Measurements from ENCODE around the gene OR10H4. TPM values are rescaled to one million over a fixed set of nuclear protein-coding genes. Genes with fewer than 3 reads are reported as not detected.

Gene OR10H4
- total RNA-seq, 1 donor from 2014 or later, result not detected

DNA sequence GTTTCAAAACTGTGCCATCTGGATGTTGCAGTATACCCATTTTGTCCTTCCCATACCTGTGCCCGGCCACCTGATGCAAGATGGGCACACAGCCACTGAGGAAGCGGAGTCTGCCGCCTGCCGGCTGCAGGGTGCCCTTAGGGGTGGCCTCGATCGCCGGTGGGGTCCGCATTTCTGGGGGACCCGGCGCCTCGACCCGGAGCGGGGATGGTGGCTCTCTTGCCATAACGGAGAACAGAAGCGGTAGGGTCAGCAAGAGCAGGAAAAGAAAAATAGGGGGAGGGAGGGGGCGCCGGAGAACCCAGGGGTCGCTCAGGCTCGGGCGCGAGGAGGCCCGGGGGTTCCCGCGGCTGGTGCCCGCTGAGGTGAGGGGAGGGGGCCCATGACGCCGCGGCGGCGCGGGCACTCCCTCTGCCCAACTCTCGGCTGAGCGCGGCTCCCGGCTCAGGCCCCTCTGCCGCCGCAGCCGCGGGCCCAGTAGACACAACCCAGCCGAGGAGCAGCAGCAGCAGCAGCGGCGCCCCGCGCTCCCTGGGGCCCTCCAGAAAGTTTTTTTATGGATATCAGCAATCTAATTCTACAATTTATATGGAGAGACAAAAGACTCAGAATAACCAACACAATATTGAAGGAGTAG lies 37.1 kb upstream of the OR10H4 start:
- no peaks in the 10 kb centered on the region for H3K27me3 Mint-ChIP-seq (ENCODE audit: low read depth)
- no peaks in the 10 kb centered on the region for H3K36me3 Mint-ChIP-seq (ENCODE audit: low read depth)
- H3K4me3 Mint-ChIP-seq (ENCODE audit: unreplicated experiment), result no peak overlapping the region
- H3K27ac Mint-ChIP-seq (ENCODE audit: unreplicated experiment), result no peak overlapping the region
- DNase-seq (ENCODE audit: low spot score), result no peak
- peaks cover 17% of the 10 kb centered on the region for H3K9me3 Mint-ChIP-seq (ENCODE audit: low read depth)
- TF ChIP-seq, protein P1, sequence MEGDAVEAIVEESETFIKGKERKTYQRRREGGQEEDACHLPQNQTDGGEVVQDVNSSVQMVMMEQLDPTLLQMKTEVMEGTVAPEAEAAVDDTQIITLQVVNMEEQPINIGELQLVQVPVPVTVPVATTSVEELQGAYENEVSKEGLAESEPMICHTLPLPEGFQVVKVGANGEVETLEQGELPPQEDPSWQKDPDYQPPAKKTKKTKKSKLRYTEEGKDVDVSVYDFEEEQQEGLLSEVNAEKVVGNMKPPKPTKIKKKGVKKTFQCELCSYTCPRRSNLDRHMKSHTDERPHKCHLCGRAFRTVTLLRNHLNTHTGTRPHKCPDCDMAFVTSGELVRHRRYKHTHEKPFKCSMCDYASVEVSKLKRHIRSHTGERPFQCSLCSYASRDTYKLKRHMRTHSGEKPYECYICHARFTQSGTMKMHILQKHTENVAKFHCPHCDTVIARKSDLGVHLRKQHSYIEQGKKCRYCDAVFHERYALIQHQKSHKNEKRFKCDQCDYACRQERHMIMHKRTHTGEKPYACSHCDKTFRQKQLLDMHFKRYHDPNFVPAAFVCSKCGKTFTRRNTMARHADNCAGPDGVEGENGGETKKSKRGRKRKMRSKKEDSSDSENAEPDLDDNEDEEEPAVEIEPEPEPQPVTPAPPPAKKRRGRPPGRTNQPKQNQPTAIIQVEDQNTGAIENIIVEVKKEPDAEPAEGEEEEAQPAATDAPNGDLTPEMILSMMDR (IDR thresholded peaks at IDR 0.05), result no peak
- H3K4me1 Mint-ChIP-seq (ENCODE audit: low read depth), result no peaks in the 10 kb centered on the region

DNA sequence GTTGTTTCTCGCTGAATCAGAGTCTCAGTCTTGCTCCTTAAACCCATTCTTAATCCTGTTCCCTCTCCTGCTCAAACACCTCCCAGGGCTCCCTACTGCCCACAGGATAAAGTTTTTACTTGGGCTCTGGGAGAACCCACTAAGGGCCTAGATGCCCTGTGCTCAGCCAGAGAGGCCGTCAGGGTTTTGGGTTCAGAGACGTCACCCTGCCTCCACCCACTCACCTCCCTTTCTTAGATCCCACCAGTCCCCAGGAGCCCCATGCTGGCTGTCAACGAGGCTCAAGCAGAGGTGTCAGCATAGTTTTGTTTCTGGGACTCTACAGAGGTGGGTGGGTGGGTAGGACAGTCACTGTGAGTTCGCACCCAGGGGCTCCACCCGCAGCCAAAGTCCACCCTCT lies 35.4 kb upstream of the OR10H4 start:
- Mint-ChIP-seq H3K4me1 (ENCODE audit: low read depth) (no peaks in the 10 kb centered on the region), H3K36me3 (ENCODE audit: low read depth) (no peaks in the 10 kb centered on the region), H3K27ac (ENCODE audit: unreplicated experiment) (no peak overlapping the region), H3K27me3 (ENCODE audit: low read depth) (no peaks in the 10 kb centered on the region), H3K9me3 (ENCODE audit: low read depth) (peaks cover 17% of the 10 kb centered on the region), H3K4me3 (ENCODE audit: unreplicated experiment) (no peak overlapping the region)
- TF ChIP-seq, protein P1 (IDR thresholded peaks at IDR 0.05), result no peak
- DNase-seq (ENCODE audit: low spot score), result no peak

DNA sequence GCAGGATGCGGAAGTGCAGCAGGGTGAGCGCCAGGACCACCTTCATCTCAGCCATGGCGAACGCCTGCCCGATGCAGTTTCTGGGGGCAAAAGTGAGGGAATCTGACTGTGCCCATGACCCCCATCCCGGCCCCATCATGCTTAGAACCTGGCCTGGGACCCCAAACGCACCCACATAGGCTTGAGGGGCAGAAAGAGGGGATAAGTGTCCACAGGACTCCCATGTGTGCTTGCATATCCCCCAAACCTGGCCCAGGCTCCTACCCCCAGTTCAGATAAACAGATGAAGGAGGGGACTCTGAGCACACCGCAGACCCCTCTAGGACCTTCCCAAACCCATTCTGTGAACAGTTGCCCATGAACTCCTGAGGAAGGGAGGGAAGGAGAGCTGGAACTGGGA lies 35.0 kb upstream of the OR10H4 start:
- H3K4me1 Mint-ChIP-seq (ENCODE audit: low read depth), result no peaks in the 10 kb centered on the region
- no peaks in the 10 kb centered on the region for H3K36me3 Mint-ChIP-seq (ENCODE audit: low read depth)
- TF ChIP-seq, protein P1 (IDR thresholded peaks at IDR 0.05), result no peak
- no peak overlapping the region for H3K4me3 Mint-ChIP-seq (ENCODE audit: unreplicated experiment)
- DNase-seq (ENCODE audit: low spot score), result no peak
- H3K9me3 Mint-ChIP-seq (ENCODE audit: low read depth), result peaks cover 17% of the 10 kb centered on the region
- no peak overlapping the region for H3K27ac Mint-ChIP-seq (ENCODE audit: unreplicated experiment)
- no peaks in the 10 kb centered on the region for H3K27me3 Mint-ChIP-seq (ENCODE audit: low read depth)

DNA sequence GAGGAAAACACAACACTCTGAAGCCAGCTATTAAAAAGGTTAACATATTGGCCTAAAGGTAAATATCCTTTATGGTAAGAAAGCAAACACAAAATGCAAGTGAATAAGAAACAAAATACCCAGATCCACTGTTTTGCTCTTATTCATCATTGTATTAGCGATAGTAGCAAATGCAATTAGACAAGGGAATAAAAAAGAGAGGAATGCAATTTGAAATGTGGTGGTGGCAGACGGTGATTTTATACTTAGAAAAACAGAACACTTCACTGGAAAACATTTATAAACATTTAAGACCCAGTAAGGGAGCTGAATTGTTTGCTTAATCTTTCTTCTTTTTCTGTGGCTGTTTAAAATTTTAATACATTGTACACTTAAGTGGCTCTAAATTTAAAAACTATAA lies 33.7 kb upstream of the OR10H4 start:
- no peak overlapping the region for H3K4me3 Mint-ChIP-seq (ENCODE audit: unreplicated experiment)
- H3K27me3 Mint-ChIP-seq (ENCODE audit: low read depth), result peaks cover 2% of the 10 kb centered on the region
- H3K27ac Mint-ChIP-seq (ENCODE audit: unreplicated experiment), result no peak overlapping the region
- no peaks in the 10 kb centered on the region for H3K4me1 Mint-ChIP-seq (ENCODE audit: low read depth)
- H3K36me3 Mint-ChIP-seq (ENCODE audit: low read depth), result no peaks in the 10 kb centered on the region
- TF ChIP-seq, protein P1 (IDR thresholded peaks at IDR 0.05), result no peak
- peaks cover 17% of the 10 kb centered on the region for H3K9me3 Mint-ChIP-seq (ENCODE audit: low read depth)
- DNase-seq (ENCODE audit: low spot score), result no peak

DNA sequence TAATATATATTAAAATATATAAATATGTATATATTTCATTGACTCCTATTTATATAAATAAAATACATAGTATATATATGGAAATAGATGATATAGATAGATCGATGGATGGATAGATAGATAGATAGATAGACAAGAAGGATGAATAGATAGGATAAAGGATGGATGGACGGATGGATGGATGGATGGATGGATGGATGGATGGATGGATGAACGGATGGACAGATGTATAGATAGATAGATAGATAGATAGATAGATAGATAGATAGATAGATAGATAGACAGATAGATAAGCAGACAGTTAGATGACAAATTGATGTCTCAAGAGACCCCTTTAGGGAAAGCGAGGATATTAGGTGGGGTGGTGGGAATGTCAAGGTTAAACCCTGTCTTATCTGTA lies 29.6 kb upstream of the OR10H4 start:
- Mint-ChIP-seq H3K4me3 (ENCODE audit: unreplicated experiment) (no peak overlapping the region), H3K9me3 (ENCODE audit: low read depth) (peaks cover 15% of the 10 kb centered on the region), H3K27me3 (ENCODE audit: low read depth) (peaks cover 6% of the 10 kb centered on the region), H3K27ac (ENCODE audit: unreplicated experiment) (no peak overlapping the region), H3K4me1 (ENCODE audit: low read depth) (no peaks in the 10 kb centered on the region), H3K36me3 (ENCODE audit: low read depth) (no peaks in the 10 kb centered on the region)
- TF ChIP-seq, protein P1 (IDR thresholded peaks at IDR 0.05), result no peak
- DNase-seq (ENCODE audit: low spot score), result no peak

Data from chondrocyte (in vitro differentiated cells).